ENCODE measurements around the gene AIG1. TPM values are rescaled to one million over a fixed set of nuclear protein-coding genes. Genes with fewer than 3 reads are reported as not detected.

The AIG1 gene
- total RNA-seq, 6 donors from 2014 or later: 6.3 to 26.6 (median 20.8) TPM

GRCh38 chr6:143060354-143060805 lies 309 bp upstream of the AIG1 start:
- H3K36me3 ChIP-seq: no peaks in the 10 kb centered on the region
- peak overlapping the region; percentile 87 to 94 (median 92) for H3K27ac ChIP-seq
- H3K4me3 ChIP-seq: peak overlapping the region; percentile 63 to 84 (median 72)
- TF ChIP-seq POLR2A (IDR thresholded peaks at IDR 0.05) (peak in 2 of 4 donors; percentile 77 to 94), EP300 (IDR thresholded peaks at IDR 0.05) (no peak), CTCF (IDR thresholded peaks at IDR 0.05) (peak in 2 of 6 experiments; percentile 9 to 28), POLR2AphosphoS5 (IDR thresholded peaks at IDR 0.05) (peak; percentile 66 to 76)
- no peaks in the 10 kb centered on the region for H3K9me3 ChIP-seq
- ATAC-seq (ENCODE audit: low FRiP score in 2 of 2) (peak; percentile 95 to 96), DNase-seq (peak; percentile 92 to 96)
- H3K27me3 ChIP-seq: no peaks in the 10 kb centered on the region
- peaks cover 5 to 19% (median 9%) of the 10 kb centered on the region in 4 donors for H3K4me1 ChIP-seq
- WGBS, 2 donors: 0 to 1% methylated on average over 4 to 12 of the region's 52 CpGs

GRCh38 chr6:143061597-143062385 lies 1.1 kb downstream of the AIG1 start:
- TF ChIP-seq CTCF (IDR thresholded peaks at IDR 0.05) (no peak), POLR2AphosphoS5 (IDR thresholded peaks at IDR 0.05) (no peak), POLR2A (IDR thresholded peaks at IDR 0.05) (no peak), EP300 (IDR thresholded peaks at IDR 0.05) (no peak)
- WGBS, 2 donors: 70 to 73% methylated on average over 3 of the region's 3 CpGs
- H3K27ac ChIP-seq: peak overlapping the region in 3 of 4 donors; percentile 58 to 93 (median 92)
- ATAC-seq (ENCODE audit: low FRiP score in 2 of 2): no peak
- H3K4me3 ChIP-seq: peak overlapping the region in 3 of 4 donors; percentile 63 to 84 (median 70)
- no peak for DNase-seq
- H3K36me3 ChIP-seq: no peaks in the 10 kb centered on the region
- H3K27me3 ChIP-seq: no peaks in the 10 kb centered on the region
- H3K9me3 ChIP-seq: no peaks in the 10 kb centered on the region
- peaks cover 5 to 19% (median 9%) of the 10 kb centered on the region in 4 donors for H3K4me1 ChIP-seq

GRCh38 chr6:143062551-143062950 lies 1.9 kb downstream of the AIG1 start:
- ATAC-seq (ENCODE audit: low FRiP score in 2 of 2) (no peak), DNase-seq (no peak)
- 95 to 96% methylated on average over 1 of the region's 1 CpG for WGBS, 2 donors

DNA sequence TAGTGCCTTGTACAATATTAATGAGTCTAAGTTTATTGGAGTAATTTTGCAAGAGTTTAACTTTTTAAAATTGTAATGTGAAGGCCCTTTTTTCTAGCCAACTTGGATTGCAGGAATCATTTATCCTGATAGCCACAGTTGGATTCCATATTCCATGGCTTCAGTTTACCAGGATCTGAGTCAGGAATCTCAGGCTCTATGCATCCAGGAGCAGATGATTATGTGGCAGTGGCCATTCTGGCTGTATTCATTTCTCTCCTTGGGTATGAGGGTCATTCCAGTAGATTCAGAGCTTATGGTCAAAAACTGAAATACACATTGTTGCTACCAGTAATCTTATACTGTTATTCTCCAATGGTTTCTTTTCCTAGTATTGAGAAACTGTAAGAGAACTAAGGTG lies 2.9 kb downstream of the AIG1 start:
- Histone ChIP-seq H3K27me3 (no peaks in the 10 kb centered on the region), H3K4me1 (peaks cover 5 to 19% (median 9%) of the 10 kb centered on the region in 4 donors), H3K36me3 (no peaks in the 10 kb centered on the region), H3K4me3 (no peak overlapping the region), H3K27ac (no peak overlapping the region), H3K9me3 (no peaks in the 10 kb centered on the region)
- TF ChIP-seq POLR2AphosphoS5 (IDR thresholded peaks at IDR 0.05) (no peak), POLR2A (IDR thresholded peaks at IDR 0.05) (no peak), EP300 (IDR thresholded peaks at IDR 0.05) (no peak), CTCF (IDR thresholded peaks at IDR 0.05) (no peak)
- DNase-seq (no peak), ATAC-seq (ENCODE audit: low FRiP score in 2 of 2) (no peak)

More at GRCh38 chr6:143062551-143062950, 1.9 kb downstream of the AIG1 start:
- no peaks in the 10 kb centered on the region for H3K36me3 ChIP-seq
- H3K27me3 ChIP-seq: no peaks in the 10 kb centered on the region
- no peak overlapping the region for H3K27ac ChIP-seq
- H3K9me3 ChIP-seq: no peaks in the 10 kb centered on the region
- peaks cover 5 to 19% (median 9%) of the 10 kb centered on the region in 4 donors for H3K4me1 ChIP-seq
- no peak for TF ChIP-seq POLR2AphosphoS5 (IDR thresholded peaks at IDR 0.05)
- TF ChIP-seq POLR2A (IDR thresholded peaks at IDR 0.05): no peak
- H3K4me3 ChIP-seq: no peak overlapping the region

DNA sequence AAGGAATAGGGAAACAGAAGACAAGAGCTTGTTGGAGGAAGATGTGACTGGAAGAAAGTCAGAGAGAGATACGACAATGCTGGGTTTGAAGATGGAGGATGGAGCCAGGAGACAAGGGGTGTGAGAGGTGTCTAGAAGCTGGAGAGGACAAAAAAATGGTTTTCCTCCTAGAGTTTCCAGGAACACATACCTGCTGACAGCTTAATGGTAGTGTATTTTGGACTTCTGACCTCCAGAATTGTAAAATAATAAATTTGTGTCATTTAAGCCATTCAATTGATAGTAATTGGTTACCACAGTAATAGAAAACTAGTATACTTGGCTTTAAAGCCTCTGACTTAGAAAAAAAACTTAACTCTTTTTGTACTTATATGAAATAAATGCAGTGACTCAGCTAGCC lies 3.6 kb downstream of the AIG1 start:
- no peak for ATAC-seq (ENCODE audit: low FRiP score in 2 of 2)
- no peak for TF ChIP-seq CTCF (IDR thresholded peaks at IDR 0.05)
- no peak for TF ChIP-seq POLR2AphosphoS5 (IDR thresholded peaks at IDR 0.05)
- no peak for TF ChIP-seq POLR2A (IDR thresholded peaks at IDR 0.05)
- no peak for TF ChIP-seq EP300 (IDR thresholded peaks at IDR 0.05)
- Histone ChIP-seq H3K27ac (no peak overlapping the region), H3K27me3 (no peaks in the 10 kb centered on the region), H3K4me1 (peaks cover 5 to 17% (median 8%) of the 10 kb centered on the region in 4 donors), H3K9me3 (no peaks in the 10 kb centered on the region), H3K4me3 (no peak overlapping the region), H3K36me3 (no peaks in the 10 kb centered on the region)
- 75 to 95% methylated on average over 1 of the region's 1 CpG for WGBS, 2 donors
- no peak for DNase-seq
